Suppressor macrophage treated with lipopolysaccharide for 1 hour (primary cell): Measurements from ENCODE around the gene B4GALT2.

Experiments
- DNase-seq, 3 donors: peaks; one replicate each; pipeline ENCODE4 v3.0.0-alpha.2; 2020 to 2022

Gene B4GALT2

GRCh38 chr1:44031252-44032169 is 52.5 kb downstream of the B4GALT2 start, which contains the start of gene SLC6A9:
TSS of gene SLC6A9 (minus strand) at chr1:44031462. CDS start at chr1:44024277, 7,185 bp downstream.
- peak in 1 of 3 donors; percentile 38 for DNase-seq

DNA sequence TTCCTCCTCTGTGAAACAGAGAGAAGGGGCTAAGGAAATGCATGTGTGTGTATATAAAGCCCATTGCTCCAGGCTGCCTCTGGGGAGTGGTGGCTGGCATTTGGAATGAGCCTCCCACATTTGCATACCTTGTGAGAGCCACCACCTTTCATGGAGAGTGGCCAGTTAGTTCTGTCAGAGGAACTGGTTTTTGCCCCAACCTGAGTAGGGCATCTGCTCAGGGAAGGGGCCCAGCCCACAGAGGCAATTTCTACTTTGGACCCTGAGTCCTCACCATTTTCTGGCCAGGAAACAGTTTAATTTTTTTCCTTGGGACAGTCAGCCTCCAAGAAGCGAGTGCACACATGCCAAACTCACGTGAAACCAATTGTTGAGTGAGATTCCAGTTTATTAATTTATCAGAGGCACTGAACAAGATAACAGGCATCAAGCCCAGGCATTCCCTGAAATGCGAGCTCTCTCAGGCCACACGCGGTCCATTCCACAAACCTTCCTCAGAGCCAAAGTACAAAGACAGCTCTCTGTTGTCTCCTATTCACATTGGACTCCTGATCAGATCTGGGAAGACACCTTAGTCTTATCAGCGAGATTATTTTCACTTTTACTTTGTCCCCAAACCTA is 53.3 kb downstream of the B4GALT2 start:
- DNase-seq: no peak

- DNase-seq: no peak
Observed at GRCh38 chr1:44033041-44033575, 54.1 kb downstream of the B4GALT2 start.

DNA sequence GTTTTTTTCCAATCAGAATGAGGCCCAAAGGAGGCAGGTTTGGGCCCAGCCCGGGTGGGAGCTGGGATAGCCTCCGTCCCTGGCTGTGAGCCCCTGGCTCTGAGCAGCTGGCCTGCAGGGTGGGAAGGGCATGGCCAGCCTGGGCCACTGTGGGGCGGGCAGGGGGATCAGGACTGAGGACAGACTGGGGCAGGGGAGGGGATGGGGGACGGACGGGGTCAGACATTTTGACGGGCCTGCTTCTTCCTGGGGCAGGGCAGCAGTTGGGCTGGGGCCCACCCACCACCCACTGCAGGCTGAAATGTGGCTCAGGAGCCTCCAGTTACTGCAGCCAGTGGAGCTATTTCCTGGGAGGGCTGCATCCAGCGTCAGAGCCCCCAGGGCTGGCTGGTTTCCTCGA is 54.7 kb downstream of the B4GALT2 start:
- no peak for DNase-seq

DNA sequence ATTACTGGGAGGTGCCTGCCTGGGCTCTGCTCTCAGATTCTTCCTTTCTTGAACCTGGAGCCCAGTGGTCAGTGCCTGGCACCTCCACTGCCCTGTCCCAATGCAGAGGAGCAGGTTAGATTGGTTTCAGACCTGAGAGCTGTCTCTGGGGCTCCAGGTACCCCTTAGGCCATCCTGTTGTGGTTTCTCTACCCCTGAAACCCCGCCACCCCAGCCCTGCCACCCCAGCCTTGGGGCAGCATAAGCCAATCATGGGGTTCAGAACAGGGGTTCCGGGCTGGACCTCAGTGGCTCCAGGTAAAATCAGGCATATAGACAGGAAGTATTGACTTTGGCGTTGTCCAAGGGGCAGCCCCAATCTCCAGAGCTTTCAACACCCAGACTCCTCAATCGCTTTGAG is 55.4 kb downstream of the B4GALT2 start:
- DNase-seq: no peak

DNA sequence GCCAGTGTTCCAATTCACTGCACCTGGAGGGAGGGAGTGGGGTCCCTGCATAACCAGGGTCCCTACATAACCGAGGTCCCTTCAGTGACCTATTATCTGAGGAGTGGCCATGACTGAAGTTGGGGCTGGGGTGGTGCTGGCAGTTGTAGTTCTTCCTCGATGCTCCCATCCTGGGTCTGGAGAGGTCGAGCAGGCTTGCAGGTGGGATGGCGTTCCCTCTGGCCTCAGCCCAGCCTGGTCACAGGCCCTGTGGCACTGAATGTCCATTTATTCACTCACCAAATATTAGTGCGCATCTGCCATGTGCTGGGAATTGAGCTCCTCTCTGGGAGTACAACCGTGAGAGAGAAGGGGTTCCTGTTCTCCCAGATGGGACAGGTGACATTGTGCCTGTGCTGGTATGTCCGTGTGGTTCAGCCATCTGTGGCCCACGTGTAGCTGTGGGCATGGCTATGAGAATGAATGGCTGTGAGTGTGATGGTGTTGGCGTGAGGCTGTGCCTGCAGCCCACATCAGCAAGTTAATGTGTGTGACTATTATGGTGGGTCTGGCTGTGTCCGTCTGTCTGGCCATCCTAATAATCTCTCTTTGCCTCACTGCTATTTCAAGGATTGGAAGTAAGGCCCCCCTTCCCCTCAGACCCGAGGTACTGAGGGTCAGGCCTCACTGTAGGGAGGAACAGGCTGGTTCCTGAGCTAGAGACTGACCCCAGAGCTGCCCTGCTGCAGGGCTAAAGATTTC is 56.1 kb downstream of the B4GALT2 start:
- no peak for DNase-seq

DNA sequence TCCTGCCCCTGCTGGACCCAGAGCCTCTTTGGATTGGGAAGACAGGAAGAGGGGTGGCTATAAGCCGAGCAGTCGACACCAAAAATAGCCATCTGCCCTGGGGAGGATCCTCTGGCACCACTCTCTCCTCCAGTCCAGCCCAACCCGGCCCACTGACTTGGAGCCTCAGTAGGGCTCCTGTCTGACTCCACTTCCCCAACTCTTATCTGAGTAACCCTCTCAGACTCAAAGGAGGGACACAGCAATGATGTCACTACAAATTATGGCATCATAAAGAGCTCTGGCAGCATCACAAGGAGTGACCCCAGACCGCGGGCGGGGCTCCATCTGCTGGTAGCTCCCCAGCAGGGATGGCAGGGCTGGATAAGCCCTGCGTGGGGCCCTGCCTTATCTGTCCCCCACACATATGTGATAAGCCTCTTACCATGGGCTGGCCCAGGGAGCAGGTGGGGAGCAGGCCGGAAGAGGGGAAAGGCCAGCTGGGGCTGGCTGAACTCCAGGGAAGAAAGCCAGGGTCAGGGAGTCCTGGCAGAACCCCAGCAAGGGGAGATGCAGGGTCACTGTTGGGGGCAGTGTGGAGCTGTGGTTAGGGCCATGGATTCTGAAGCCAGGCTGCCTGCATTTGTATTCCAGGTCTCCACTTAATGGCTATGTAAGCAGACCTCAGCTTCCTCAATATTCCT is 56.9 kb downstream of the B4GALT2 start:
- no peak for DNase-seq

GRCh38 chr1:44036409-44037139 is 57.6 kb downstream of the B4GALT2 start:
- peak; percentile 80 to 84 (median 83) for DNase-seq

- DNase-seq: no peak
Observed at GRCh38 chr1:44037154-44037553, 58.1 kb downstream of the B4GALT2 start.

GRCh38 chr1:44038876-44039657 is 60.1 kb downstream of the B4GALT2 start:
- DNase-seq: no peak

- DNase-seq: peak in 1 of 3 donors; percentile 29
Observed at GRCh38 chr1:44040418-44040817, 61.4 kb downstream of the B4GALT2 start.
